Measurements from ENCODE around the gene A4GALT. TPM values are rescaled to one million over a fixed set of nuclear protein-coding genes. Genes with fewer than 3 reads are reported as not detected.
"Not testable (repeated sequence)": the region's sequence is repeated elsewhere in the genome, so short reads cannot be mapped to it uniquely, and the experiment has no call there.

The A4GALT gene
- total RNA-seq, 3 donors from 2014 or later, result 4.0 to 29.8 (median 9.3) TPM

GRCh38 chr22:42743501-42743991 lies 22.9 kb upstream of the A4GALT start:
- Histone ChIP-seq H3K4me1 (ENCODE audit: low read depth) (peaks cover 2% of the 10 kb centered on the region), H3K9me3 (no peaks in the 10 kb centered on the region), H3K36me3 (ENCODE audit: low read depth) (no peaks in the 10 kb centered on the region), H3K4me3 (no peak overlapping the region)
- ATAC-seq (peak; percentile 66), DNase-seq (peak; percentile 35 to 73 (median 55))
- TF ChIP-seq CTCF (IDR thresholded peaks at IDR 0.05), result no peak
- intact Hi-C loops (cut with DNase I, micrococcal nuclease), result no loop called here

GRCh38 chr22:42742940-42743339 lies 22.3 kb upstream of the A4GALT start:
- Histone ChIP-seq H3K4me3 (no peak overlapping the region), H3K36me3 (ENCODE audit: low read depth) (no peaks in the 10 kb centered on the region), H3K9me3 (no peaks in the 10 kb centered on the region), H3K4me1 (ENCODE audit: low read depth) (peaks cover 2% of the 10 kb centered on the region)
- peak; percentile 21 for ATAC-seq
- intact Hi-C loops (cut with DNase I, micrococcal nuclease), result no loop called here
- no peak for DNase-seq
- no peak for TF ChIP-seq CTCF (IDR thresholded peaks at IDR 0.05)

DNA sequence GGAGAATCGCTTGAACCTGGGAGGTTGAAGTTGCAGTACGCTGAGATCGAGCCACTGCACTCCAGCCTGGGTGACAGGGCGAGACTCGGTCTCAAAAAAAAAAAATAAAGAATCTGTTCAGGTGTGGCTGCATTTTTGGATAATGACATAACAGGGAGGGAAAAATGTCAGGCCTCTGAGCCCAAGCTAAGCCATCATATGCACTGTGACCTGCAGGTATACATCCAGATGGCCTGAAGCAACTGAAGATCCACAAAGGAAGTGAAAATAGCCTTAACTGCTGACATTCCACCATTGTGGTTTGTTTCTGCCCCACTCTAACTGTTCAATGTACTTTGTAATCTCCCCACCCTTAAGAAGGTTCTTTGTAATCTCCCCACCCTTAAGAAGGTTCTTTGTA lies 19.6 kb upstream of the A4GALT start:
- H3K9me3 ChIP-seq; H3K4me1 ChIP-seq (ENCODE audit: low read depth); H3K4me3 ChIP-seq; ATAC-seq; H3K36me3 ChIP-seq (ENCODE audit: low read depth); DNase-seq; intact Hi-C loops (cut with DNase I, micrococcal nuclease): not testable (repeated sequence)

DNA sequence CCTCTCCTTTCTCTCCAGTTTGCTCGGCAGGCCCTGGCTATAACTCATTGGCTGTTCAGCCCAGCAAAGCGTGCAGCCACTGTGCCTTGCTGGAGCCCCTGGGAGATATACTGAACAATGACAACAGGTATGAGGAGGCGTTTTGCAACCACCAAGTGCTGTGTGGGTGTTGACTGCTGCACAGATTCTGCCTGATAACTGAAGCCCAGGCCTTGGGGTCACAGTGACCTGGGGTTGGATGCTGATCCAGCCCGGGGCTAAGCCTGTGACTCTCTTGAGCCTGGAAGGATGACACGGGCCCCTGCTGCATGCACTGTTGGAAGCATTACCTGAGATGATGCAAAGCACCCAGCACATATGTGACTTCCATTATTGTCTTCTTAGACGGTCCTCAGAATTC lies 13.7 kb upstream of the A4GALT start:
- intact Hi-C loops (cut with DNase I, micrococcal nuclease), result no loop called here
- no peak for TF ChIP-seq CTCF (IDR thresholded peaks at IDR 0.05)

DNA sequence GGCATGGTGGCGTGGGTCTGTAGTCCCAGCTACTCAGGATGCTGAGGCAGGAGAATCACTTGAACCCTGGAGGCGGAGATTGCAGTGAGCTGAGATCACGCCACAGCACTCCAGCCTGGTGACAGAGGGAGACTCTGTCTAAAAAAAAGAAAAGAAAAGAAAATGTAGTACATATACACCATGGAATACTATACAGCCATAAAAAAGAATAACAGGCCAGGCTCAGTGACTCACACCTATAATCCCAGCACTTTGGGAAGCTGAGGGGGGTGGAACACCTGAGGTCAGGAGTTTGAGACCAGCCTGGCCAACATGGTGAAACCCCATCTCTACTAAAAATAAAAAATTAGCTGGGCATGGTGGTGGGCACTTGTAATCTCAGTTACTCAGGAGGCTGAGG lies 12.7 kb upstream of the A4GALT start:
- H3K9me3 ChIP-seq; DNase-seq; H3K4me3 ChIP-seq; intact Hi-C loops (cut with DNase I, micrococcal nuclease); H3K4me1 ChIP-seq (ENCODE audit: low read depth); H3K36me3 ChIP-seq (ENCODE audit: low read depth); ATAC-seq: not testable (repeated sequence)

More for the DNA sequence above, 13.7 kb upstream of the A4GALT start:
- H3K36me3 ChIP-seq (ENCODE audit: low read depth), result no peaks in the 10 kb centered on the region
- H3K9me3 ChIP-seq, result no peaks in the 10 kb centered on the region
- H3K4me1 ChIP-seq (ENCODE audit: low read depth), result no peaks in the 10 kb centered on the region
- H3K4me3 ChIP-seq, result no peak overlapping the region
- ATAC-seq, result no peak
- DNase-seq, result no peak

- Histone ChIP-seq H3K36me3 (ENCODE audit: low read depth) (no peaks in the 10 kb centered on the region), H3K4me3 (no peak overlapping the region), H3K9me3 (no peaks in the 10 kb centered on the region), H3K4me1 (ENCODE audit: low read depth) (no peaks in the 10 kb centered on the region)
- DNase-seq, result no peak
- ATAC-seq, result no peak
- TF ChIP-seq CTCF (IDR thresholded peaks at IDR 0.05), result no peak
- intact Hi-C loops (cut with DNase I, micrococcal nuclease), result no loop called here
Observed at GRCh38 chr22:42732081-42732480, 11.4 kb upstream of the A4GALT start.

GRCh38 chr22:42726811-42727210 lies 6.1 kb upstream of the A4GALT start:
- Histone ChIP-seq H3K4me3 (no peak overlapping the region), H3K36me3 (ENCODE audit: low read depth) (no peaks in the 10 kb centered on the region), H3K4me1 (ENCODE audit: low read depth) (no peaks in the 10 kb centered on the region), H3K9me3 (no peaks in the 10 kb centered on the region)
- no peak for TF ChIP-seq CTCF (IDR thresholded peaks at IDR 0.05)
- intact Hi-C loops (cut with DNase I, micrococcal nuclease), result no loop called here
- ATAC-seq (no peak), DNase-seq (no peak)
